Activated T-cell treated with anti-CD3 and anti-CD28 coated beads for 24 hours (primary cell): ENCODE measurements around the gene SLC25A4.

Experiments
- DNase-seq: peaks from one replicate; pipeline ENCODE4 v3.0.0-alpha.2; 2020; ENCODE audit warnings: low read depth

The SLC25A4 gene

DNA sequence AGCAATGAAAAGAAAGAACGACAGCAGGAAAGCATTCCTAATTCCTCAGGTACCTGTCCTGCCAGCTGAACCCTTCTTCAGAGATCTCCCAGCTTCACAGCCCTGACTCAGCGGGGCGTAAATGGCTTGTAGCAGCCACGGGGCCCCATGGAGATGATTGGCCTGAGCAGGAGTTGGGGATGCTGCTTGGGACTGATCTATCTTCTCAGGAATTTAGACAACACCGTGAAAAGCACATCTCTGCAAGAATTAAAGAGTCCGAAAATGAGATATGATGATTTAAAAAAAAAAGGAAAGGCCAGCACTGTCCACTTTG, 22.5 kb upstream of the SLC25A4 start:
- no peak for DNase-seq

GRCh38 chr4:185122681-185123345, 20.3 kb upstream of the SLC25A4 start:
- DNase-seq: no peak

DNA sequence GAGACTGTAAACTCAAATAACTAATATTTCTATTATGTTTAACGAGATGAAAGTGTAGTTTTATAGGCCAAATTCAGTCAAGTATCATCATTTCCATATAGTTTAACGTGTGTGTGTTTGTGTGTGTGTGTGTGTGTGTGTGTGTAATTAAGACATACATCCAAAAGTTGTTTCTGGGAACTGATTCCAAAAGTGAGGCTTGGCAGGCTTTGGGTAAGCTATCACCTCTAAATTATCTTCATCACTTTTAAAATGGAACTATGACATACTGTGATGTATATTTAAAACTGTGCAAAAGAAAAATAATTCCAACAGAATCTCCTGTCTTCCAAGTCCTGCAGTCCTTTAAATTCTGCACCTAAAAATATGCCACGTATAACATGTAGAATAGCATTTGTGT, 19.1 kb upstream of the SLC25A4 start:
- no peak for DNase-seq

DNA sequence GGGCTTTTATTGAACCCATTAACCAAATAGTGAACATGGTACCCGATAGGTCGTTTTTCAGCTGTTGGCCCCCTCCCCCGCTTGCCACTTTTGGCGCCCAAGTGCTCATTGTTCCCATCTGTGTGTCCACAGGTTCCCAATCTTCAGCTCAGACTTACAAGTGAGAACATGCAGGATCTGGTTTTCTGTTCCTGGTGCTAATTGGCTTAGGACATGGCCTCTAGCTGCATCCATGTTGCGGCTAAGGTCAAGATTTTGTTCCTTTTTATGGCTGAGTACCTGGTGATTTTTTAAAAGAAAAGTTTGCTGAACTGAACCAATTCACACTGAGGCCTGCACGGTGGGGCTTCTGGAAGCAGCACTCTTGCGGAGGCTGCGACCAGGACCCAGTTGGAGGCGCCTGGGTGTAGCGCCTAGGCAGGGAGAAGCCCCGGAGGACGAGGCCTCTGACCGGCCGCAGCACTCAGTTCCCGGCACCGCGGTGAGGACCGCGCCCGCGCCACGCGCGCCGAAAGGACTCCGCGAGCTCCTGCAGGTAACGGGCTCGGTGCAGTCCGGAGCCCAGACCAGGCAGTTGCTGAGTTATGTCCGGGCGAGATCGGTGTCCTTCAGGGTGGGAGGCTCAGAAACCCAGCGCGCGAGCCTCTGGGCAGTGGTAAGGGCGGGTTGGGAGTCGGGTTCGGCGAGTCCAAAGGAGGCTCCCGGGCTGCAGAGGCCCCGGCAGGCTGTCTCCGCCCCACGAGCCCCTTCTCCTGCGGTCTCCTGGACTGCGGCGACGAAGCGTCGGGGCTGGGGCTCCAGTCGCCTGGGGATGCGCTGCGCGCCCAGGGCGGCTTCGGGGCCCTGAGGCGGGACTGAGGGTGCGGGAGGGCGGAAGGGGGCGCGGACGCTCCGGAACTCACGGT, 15.8 kb upstream of the SLC25A4 start:
- DNase-seq: no peak

GRCh38 chr4:185128272-185129119, 14.6 kb upstream of the SLC25A4 start:
- DNase-seq: no peak

DNA sequence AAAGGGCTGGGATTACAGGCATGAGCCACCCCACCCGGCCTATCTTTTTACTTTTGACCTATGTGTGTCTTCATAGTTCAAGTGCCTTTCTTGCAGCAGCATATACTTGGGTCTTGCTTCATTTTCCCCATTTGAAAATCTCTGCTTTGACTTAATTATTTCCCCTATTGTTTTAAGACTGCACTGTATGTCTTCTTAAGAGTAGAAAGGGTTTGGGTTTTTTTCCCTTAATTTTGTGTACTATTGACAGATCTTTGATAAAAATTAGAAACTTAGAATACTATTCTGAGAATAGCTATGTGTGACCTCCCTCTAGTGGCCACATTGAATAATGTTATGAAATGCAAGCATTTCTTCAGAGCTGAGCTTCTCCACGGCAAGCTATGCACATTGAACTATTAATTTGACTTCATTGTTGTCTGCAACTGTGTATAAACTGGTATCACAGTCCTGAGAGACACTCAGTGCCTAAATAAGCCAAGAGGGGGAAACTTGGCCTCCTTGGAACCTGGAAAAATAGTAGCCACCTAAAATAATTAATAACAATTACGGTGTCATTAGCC, 8.7 kb upstream of the SLC25A4 start:
- DNase-seq: no peak

- no peak for DNase-seq
Measured at GRCh38 chr4:185137233-185137925, 5.7 kb upstream of the SLC25A4 start.

- DNase-seq: no peak
Measured at GRCh38 chr4:185138161-185138560, 4.9 kb upstream of the SLC25A4 start.

DNA sequence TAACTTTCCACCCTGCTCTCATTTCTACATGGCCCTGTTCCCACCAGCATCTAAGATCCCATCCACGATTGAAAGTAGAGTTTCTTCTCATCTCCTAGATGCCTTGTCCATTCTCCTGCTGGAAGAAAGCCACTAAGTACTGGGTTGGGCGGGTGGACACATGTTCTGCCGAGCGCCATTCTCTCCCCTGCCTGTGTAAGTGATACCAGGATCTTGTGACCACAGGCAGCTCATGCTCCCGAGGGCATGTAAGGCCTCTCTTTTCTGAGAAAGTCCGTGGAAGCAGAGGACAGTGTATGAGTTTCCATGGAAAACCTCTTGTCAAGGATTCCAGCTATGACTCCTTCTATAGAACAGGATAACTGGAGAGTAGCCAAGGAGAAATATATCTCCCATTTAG, 3.3 kb upstream of the SLC25A4 start:
- DNase-seq: no peak

- DNase-seq: no peak
Measured at GRCh38 chr4:185141777-185142176, 1.3 kb upstream of the SLC25A4 start.

GRCh38 chr4:185142564-185142911, 528 bp upstream of the SLC25A4 start:
- no peak for DNase-seq

- no peak for DNase-seq
Measured at GRCh38 chr4:185143601-185143969, 519 bp downstream of the SLC25A4 start.

- no peak for DNase-seq
Measured at GRCh38 chr4:185144601-185145240, 1.7 kb downstream of the SLC25A4 start.

- DNase-seq: no peak
Measured at GRCh38 chr4:185145572-185145971, 2.5 kb downstream of the SLC25A4 start.

- no peak for DNase-seq
Measured at GRCh38 chr4:185149392-185149791, 6.3 kb downstream of the SLC25A4 start.

DNA sequence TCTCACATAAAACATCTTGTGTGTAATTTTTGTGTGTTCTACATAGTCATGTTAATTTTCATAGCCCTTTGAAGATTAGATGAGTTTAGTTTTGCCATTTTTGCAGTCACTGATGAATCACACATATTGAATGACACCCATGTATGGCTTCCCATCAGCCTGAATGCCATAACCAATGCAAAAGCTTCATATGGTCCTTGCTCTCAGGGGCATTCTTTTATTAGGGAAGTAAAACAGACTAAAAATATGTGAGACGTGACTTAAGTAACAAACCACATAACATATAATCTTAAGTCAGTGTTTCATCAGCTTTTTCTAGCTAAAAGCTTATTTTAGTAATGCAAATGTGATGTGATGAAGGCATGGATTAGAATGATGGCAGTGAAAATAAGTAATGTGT, 8.2 kb downstream of the SLC25A4 start:
- no peak for DNase-seq

DNA sequence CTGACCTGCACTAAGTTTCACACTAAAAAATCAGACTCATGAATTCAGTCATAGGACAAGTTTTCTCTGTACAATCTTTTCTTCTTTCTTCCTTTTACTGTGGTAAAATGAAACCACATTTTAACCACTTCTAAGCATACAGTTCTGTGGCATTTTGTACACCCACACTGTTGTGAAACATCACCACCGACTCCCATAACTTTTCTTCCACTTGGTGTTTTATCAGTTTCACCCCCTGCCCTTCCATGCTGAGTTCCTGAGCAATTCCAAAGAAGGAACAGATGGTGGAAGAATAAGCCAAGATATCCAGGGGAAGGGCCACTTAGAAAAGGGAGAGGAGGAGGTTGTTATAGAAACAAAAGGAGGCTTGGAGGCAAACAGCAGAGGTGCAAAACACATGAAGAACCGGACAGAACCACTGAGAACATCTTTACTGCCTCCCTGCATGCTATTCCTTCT, 22.6 kb downstream of the SLC25A4 start:
- DNase-seq: no peak

DNA sequence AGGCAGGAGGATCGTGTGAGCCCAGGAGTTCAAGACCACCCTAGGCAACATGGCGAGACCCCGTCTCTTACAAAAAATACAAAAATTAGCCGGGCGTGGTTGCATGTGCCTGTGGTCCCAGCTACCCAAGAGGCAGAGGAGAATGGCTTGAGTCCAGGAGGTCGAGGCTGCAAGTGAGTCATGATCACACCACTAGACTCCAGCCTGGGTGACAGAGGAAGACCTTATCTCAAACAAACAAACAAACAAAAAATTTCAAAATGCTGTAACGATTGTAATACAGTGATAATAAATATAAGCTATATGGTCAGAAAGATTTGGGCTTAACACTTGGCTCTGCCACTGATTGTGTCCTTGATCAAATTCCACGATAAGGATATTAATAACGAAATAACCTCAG, 24.2 kb downstream of the SLC25A4 start:
- no peak for DNase-seq

DNA sequence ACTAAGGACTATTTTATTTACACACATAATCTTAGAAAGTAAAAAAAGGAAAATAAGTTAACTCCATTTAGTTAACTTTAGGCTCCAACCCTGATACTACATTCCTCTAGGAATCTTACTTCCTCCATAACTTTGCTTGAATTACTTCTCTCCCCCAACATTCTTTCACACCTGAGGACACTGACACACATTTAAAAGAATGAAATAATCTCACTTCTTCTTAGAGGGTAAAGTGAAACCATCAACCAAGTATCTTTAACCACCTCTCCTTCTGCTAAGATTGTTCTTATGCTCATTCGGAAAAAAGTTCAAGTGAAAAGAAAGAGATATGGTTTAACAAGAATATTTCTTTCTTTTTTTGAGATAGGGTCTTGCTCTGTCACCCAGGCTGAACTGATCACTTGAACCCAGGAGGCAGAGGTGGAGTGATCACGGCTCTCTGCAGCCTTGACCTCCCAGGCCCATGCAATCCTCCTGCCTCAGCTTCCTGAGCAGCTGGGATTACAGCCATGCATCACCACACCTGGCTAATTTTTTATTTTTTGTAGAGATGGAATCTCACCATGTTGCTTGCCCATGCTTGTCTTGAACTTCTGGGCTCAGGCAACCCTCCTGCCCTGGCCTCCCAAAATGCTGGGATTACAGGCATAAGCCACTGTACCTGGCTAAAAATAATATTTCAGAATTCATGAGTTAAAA, 28.5 kb downstream of the SLC25A4 start:
- DNase-seq: no peak

- no peak for DNase-seq
Measured at GRCh38 chr4:185179488-185179887, 36.4 kb downstream of the SLC25A4 start.

GRCh38 chr4:185182239-185182638, 39.2 kb downstream of the SLC25A4 start:
- DNase-seq: no peak
